Muscle layer of colon (tissue), 2 donors: ENCODE results near the gene METTL1.
"Not testable (repeated sequence)": the region's sequence is repeated elsewhere in the genome, so short reads cannot be mapped to it uniquely, and the experiment has no call there.

Source experiments
- H3K27ac ChIP-seq: one replicate; pipeline ENCODE4 v1.7.0; 2013; ENCODE audit warnings: low read depth, mild to moderate bottlenecking, low read length, moderate library complexity
- H3K27me3 ChIP-seq, 2 donors: one replicate each; pipeline ENCODE4 v1.7.0; 2013; ENCODE audit warnings: low read length in 2 of 2, mild to moderate bottlenecking in 2 of 2; ENCODE audit not compliant: insufficient read depth in 2 of 2, control insufficient read depth in 1 of 2
- H3K36me3 ChIP-seq: one replicate; pipeline ENCODE4 v1.7.0; 2013; ENCODE audit warnings: mild to moderate bottlenecking, low read length; ENCODE audit not compliant: insufficient read depth
- H3K4me1 ChIP-seq: one replicate; pipeline ENCODE4 v1.7.0; 2013; ENCODE audit warnings: mild to moderate bottlenecking, low read length; ENCODE audit not compliant: insufficient read depth
- H3K4me3 ChIP-seq, 2 donors: one replicate each; pipeline ENCODE4 v1.7.0; 2013; ENCODE audit warnings: low read length in 2 of 2, low read depth in 1 of 2, mild to moderate bottlenecking in 1 of 2, moderate library complexity in 1 of 2
- H3K9ac ChIP-seq: one replicate; pipeline ENCODE4 v1.7.0; 2013; ENCODE audit warnings: low read length
- H3K9me3 ChIP-seq: one replicate; pipeline ENCODE4 v1.7.0; 2013; ENCODE audit warnings: mild to moderate bottlenecking, low read length
- donor health status: abdominal sarcoma.
- donor health status: Adenocarcinoma of cecum.

METTL1 gene

DNA sequence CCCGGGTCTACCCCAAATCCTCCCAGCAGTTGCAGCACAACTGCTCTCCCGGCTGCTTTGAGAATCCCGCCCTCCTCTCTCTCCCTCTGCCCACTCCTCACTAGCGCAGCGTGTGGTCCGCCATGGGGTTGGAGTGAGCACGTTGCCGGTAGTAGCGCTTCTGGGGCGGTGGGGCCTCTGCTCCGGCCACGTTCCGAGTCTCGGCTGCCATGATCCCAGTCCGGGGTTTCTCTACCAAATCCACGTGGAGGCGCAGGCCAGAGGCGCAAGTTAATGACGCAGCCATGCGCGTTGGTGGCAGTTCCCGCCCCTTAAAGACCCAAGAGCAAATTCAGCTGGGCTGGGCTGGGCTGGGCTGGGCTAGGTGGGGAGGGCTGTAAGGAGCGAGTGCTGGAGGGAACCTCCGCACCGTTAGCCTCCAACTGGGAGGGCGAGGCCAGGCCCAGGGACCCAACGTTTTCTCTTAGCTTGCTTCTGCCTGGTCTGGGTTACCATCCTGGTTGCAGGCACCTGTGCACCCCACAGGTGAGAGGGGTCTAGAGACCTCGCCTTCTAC, at the start of gene METTL1:
Gene METTL1 (minus strand): TSS at position 233 of the 556 bp plus-strand sequence. CDS start 22 bp downstream, at position 211.
- peak within 1 kb of the TSS; percentile 95 for H3K27ac ChIP-seq
- peak within 1 kb of the TSS; percentile 55 for H3K9ac ChIP-seq
- H3K4me3 ChIP-seq, result peak within 1 kb of the TSS; percentile 72 to 82
- peaks cover 9% of the 10 kb centered on the region for H3K36me3 ChIP-seq
- no peaks in the 10 kb centered on the region for H3K27me3 ChIP-seq
- peaks cover 7% of the 10 kb centered on the region for H3K4me1 ChIP-seq
- no peaks in the 10 kb centered on the region for H3K9me3 ChIP-seq

DNA sequence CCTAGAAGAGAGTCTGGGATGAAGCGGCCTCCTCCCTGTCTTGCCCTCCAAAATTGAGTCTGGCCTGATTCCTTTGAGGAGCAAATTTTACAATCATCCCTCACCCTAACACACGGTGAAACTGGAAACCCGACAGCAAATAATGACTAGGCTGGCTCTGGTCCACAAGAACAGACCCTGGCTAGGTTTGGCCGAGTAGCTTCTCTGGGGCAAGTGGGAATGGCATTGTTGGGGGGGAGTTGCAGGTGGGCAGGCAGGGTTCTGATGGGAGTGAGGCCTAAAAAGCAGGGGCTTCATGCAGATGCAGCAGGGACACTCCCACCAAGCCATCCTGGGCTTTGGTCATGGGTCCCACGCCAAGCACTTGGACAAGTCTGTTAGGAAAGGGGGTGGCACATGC, 49.1 kb upstream of the METTL1 start:
- Histone ChIP-seq H3K36me3 (peaks cover 52% of the 10 kb centered on the region), H3K4me1 (peaks cover 34% of the 10 kb centered on the region)
- not testable (repeated sequence) for H3K9ac ChIP-seq, H3K4me3 ChIP-seq, H3K9me3 ChIP-seq, H3K27me3 ChIP-seq, H3K27ac ChIP-seq

DNA sequence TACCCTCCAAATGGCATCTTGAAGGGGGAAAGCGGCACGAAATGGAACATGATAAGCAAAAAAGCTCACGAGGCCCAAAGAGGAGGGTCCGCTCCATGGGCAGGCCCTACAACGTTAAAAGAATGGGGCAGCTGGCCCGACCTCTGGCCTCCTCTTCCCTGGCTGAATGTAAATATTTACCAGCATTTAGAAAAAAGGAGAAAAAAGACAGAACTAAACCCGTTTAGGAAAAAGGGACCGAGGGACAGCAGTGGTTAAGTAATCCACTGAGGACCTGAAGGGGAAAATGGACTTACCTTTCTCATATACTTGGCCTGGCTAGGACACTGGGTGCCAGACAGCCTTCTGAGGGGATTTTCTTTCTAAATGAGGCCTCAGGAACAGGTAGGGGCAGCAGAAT, 48.2 kb upstream of the METTL1 start:
- peaks cover 43% of the 10 kb centered on the region for H3K4me1 ChIP-seq
- H3K9me3 ChIP-seq, H3K4me3 ChIP-seq, H3K27me3 ChIP-seq, H3K27ac ChIP-seq, H3K9ac ChIP-seq: not testable (repeated sequence)
- peaks cover 44% of the 10 kb centered on the region for H3K36me3 ChIP-seq

DNA sequence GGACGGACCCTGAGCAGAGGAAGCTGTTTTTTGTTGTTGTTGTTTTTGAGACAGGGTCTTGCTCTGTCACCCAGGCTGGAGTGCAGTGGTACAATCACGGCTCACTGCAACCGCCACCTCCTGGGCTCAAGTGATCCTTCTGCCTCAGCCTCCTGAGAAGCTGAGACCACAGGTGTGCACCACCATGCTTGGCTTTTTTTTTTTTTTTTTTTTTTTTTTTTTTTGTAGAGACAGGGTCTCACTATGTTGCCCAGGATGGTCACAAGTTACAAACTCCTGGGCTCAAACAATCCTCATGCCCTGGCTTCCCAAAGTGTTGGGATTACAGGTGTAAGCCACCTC, 46.1 kb upstream of the METTL1 start:
- H3K27me3 ChIP-seq, H3K27ac ChIP-seq, H3K4me3 ChIP-seq, H3K9ac ChIP-seq, H3K9me3 ChIP-seq: not testable (repeated sequence)
- Histone ChIP-seq H3K4me1 (peaks cover 49% of the 10 kb centered on the region), H3K36me3 (peaks cover 26% of the 10 kb centered on the region)

DNA sequence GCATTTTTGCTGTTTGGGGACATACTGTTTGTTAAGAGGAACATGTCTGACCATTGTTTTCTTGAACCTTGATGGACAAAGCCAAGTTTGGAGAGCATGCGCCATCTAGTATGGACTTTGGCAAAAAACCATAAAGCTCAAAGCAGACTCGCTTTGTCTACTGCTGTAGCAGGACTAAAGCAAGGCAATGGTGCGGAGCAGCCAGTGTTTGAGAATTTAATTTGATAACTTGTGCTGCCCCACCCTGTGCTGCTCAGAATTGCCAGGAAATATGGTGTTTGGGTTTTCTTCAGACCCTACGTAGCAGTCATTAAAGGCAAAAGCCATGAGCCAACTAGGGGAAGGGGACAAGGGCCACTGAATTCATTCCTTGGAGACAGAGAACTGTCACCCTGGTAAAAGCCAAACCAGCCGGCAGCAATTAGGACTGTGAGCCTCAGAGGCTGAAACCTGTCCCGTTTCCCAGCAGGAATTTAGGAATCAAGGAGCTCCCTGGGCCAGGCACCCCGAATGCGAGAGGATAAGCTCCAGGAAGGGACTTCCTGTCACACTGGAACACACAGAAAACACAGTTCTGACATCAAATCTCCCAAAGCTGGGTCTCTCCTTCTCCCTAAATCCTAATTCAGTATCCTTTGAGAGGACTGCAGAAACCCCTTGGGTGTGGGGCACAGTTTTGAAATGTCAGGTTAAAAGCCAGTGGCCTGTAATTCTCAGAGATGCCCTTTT, 45.5 kb upstream of the METTL1 start:
- no peak overlapping the region for H3K4me3 ChIP-seq
- H3K4me1 ChIP-seq, result peaks cover 49% of the 10 kb centered on the region
- H3K27me3 ChIP-seq, result no peaks in the 10 kb centered on the region
- peak overlapping the region; percentile 16 for H3K27ac ChIP-seq
- H3K36me3 ChIP-seq, result peaks cover 25% of the 10 kb centered on the region
- no peak overlapping the region for H3K9ac ChIP-seq
- no peaks in the 10 kb centered on the region for H3K9me3 ChIP-seq

DNA sequence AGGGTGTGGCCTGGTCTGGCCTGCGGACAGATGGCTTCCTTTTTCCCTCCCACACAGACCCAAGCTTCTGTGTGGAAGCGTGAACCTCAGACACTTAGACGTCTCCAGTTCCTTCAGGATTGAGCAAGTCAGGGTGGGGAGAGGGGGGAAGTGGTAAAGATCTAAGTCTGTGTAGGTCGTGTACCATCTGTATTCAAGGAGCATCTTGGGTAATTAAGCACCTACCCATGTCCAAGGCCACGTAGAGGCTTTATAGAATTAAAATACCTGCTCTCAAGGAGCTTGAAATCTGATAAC, 44.9 kb upstream of the METTL1 start:
- peak overlapping the region; percentile 16 for H3K27ac ChIP-seq
- H3K9ac ChIP-seq, result no peak overlapping the region
- H3K4me3 ChIP-seq, result no peak overlapping the region
- H3K27me3 ChIP-seq, result no peaks in the 10 kb centered on the region
- peaks cover 19% of the 10 kb centered on the region for H3K36me3 ChIP-seq
- peaks cover 44% of the 10 kb centered on the region for H3K4me1 ChIP-seq
- H3K9me3 ChIP-seq, result no peaks in the 10 kb centered on the region

DNA sequence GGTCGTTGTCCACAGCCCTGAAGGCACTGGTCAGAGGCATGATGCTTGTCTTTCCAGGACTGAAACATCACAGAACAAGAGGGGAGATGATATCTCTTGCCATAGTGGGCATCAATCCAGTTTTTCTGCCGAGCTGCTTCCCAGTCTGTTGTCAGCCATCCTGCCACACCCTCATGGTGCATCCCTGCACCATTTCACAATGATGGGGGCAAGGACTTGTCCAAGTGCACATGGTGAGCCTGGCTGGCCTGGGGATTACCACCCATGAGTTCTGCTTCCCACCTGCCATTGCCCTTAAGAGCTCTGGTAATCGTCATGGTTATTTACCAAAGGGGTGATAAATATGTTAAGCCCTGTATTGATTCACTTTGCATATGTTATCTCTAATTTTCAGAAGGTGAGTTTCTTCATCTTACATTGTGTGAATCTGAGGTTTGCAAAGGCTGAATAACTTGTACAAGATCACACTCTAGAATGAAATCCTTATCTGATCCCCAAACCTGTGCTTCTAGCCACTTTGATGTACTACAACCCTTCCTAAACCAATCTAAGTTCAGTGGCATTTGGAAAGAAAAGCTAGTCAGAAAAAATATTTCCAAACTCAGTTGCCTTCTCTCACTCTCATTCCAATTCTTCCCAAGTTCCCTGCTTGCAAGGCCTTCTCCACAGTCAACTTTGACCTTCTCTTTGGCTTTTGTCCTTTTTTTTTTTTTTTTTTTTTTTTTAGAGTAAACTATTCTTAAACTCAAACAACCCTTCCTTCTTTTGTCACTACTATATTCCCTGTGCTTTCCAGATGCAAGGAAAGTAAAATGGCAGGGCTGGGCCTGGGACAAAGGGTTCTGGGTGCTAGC, 44.3 kb upstream of the METTL1 start:
- no peak overlapping the region for H3K9ac ChIP-seq
- H3K9me3 ChIP-seq, result no peaks in the 10 kb centered on the region
- no peak overlapping the region for H3K27ac ChIP-seq
- peaks cover 44% of the 10 kb centered on the region for H3K4me1 ChIP-seq
- peaks cover 16% of the 10 kb centered on the region for H3K36me3 ChIP-seq
- H3K4me3 ChIP-seq, result no peak overlapping the region
- H3K27me3 ChIP-seq, result no peaks in the 10 kb centered on the region

DNA sequence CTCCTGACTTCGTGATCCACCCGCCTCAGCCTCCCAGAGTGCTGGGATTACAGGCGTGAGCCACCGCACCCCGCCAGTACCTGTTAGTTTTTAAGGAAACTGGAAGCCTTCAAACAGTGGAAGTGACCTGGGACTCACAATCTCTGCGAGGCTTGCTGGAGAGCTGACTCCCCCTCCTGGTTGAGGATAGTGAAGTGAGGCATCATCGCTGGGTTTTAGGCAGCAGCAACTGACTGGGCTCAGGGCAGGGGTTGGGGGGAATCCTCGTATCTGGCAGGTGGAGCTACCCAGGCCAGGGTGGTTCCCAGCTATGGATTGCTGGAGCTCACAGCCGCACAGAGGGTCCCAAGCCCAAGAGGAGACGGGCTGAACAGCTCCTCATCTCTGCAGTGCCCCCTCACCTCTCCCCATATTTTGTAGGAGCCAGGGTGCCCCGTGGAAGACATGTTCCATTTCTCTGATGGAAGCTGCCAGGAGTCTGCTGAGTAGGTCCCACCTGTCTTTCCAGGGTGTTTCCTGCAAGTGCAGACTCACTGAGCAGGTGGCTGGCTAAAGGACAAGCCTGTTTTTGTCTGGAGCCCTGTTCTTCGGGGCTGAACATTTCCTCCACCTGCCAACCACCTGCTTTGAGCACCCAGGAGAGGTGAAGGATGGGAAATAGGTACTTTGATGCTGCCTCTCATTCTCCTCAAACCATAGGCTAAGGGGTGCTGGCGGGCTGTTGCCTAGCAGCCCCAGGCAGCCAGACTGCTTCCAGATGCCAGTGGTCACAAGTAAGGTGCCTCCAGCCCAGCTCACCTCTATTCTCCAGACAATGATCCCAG, 43.5 kb upstream of the METTL1 start:
- H3K9me3 ChIP-seq, result no peaks in the 10 kb centered on the region
- peaks cover 44% of the 10 kb centered on the region for H3K4me1 ChIP-seq
- H3K27ac ChIP-seq, result no peak overlapping the region
- H3K9ac ChIP-seq, result no peak overlapping the region
- no peak overlapping the region for H3K4me3 ChIP-seq
- H3K27me3 ChIP-seq, result no peaks in the 10 kb centered on the region
- H3K36me3 ChIP-seq, result peaks cover 23% of the 10 kb centered on the region

DNA sequence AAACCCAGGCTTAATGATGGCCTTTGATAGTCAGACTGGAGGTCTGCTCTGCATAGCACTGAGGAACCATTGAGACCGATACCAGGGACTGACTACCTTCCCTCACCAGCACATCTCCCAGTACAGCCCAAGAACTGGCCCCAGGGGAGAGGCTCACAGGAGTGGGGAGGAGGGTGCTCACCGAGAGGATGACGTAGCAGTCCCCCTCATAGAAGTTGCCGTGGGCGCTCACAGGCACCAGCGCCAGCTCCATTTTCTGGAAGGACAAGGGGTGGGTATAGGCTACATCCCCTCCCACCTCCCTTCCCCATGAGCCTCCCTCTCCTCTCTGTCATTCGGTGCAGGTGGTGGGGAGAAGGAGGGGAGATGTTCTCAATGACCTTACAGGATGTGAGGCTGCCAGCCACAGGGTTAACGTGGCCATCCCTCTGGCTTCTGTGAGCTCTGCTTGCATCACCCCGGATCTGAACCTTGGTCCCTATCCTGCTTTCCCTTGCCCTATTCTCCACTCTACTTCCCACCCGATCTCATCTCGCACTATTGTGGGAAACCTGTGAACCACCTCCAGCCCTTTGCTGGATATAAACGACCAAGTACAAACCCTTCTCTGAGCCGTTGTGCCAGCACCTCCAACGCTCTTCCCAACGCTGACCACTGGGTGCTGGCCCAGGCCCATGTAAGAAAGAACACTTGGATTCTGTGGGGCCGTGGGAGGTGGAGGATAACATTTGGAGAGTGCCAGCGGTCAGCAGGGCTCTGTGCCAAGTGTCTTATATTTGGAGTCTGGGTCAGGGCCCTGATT, 42.3 kb upstream of the METTL1 start:
- Histone ChIP-seq H3K9me3 (no peaks in the 10 kb centered on the region), H3K36me3 (peaks cover 33% of the 10 kb centered on the region), H3K27me3 (no peaks in the 10 kb centered on the region), H3K4me3 (no peak overlapping the region), H3K27ac (no peak overlapping the region), H3K4me1 (peaks cover 44% of the 10 kb centered on the region), H3K9ac (no peak overlapping the region)

DNA sequence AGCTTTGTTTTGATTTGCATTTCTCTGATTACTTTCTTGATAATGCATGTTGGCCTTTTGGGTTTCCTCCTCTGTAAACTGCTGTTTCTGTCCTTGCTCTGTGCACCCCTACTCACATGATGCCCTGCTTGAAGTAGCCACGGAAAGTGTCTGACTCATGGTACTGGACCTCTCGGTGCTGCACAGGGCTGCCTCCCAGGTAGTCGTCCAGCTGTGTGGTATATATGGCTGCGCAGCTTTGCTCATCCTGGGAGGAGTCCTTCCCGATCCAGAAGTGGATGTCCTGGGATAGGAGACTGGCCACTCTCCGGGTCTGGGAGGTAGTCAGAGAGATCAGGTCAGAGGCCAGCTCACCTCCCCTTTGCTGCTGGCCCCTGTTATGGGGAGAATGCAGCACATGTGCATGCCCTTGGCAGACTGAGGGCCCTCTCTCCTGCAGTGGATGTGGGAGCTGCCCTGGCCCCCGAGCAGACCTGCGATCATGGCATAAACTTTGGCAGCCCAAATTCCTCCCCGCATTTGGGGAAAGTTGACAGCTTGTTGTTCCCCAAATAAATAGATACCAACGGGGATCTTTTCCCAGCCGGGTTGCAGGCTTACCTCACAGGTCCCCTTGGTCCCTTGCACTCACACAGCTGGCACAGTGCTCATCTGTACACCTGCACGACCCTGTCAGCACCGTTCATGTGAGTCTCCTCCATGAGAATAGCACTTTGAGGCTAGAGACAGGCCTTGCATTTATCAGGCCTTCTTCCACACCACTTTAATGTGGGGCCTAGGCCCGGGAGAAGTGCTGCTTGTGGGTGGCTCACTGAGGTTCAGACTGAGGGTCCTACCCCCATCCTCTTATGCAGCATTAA, 41.4 kb upstream of the METTL1 start:
- Histone ChIP-seq H3K27ac (no peak overlapping the region), H3K4me3 (no peak overlapping the region)

More for the DNA sequence above, 41.4 kb upstream of the METTL1 start:
- H3K27me3 ChIP-seq, result no peaks in the 10 kb centered on the region
- H3K9me3 ChIP-seq, result no peaks in the 10 kb centered on the region
- no peak overlapping the region for H3K9ac ChIP-seq
- peaks cover 37% of the 10 kb centered on the region for H3K36me3 ChIP-seq
- H3K4me1 ChIP-seq, result peaks cover 36% of the 10 kb centered on the region
